ENCODE results near the gene BEND6.

The BEND6 gene

GRCh38 chr6:56954403-56955170 lies at the start of gene BEND6:
BEND6 (plus strand) TSS chr6:56955107; CDS start chr6:56981811, 26,704 bp downstream.
- no peak for DNase-seq (ENCODE audit: low read depth)

GRCh38 chr6:56905378-56905777 lies 49.5 kb upstream of the BEND6 start:
- no peak for DNase-seq (ENCODE audit: low read depth)

- DNase-seq (ENCODE audit: low read depth) = no peak
Measured at GRCh38 chr6:56906752-56907151, 48.2 kb upstream of the BEND6 start.

- DNase-seq (ENCODE audit: low read depth) = no peak
Measured at GRCh38 chr6:56909115-56909907, 45.6 kb upstream of the BEND6 start.

GRCh38 chr6:56911847-56912246 lies 43.1 kb upstream of the BEND6 start:
- DNase-seq (ENCODE audit: low read depth) = no peak

GRCh38 chr6:56913285-56914074 lies 41.4 kb upstream of the BEND6 start:
- DNase-seq (ENCODE audit: low read depth) = no peak

- DNase-seq (ENCODE audit: low read depth) = no peak
Measured at GRCh38 chr6:56914798-56915658, 39.9 kb upstream of the BEND6 start.

GRCh38 chr6:56915832-56916231 lies 39.1 kb upstream of the BEND6 start:
- DNase-seq (ENCODE audit: low read depth) = no peak

GRCh38 chr6:56916849-56917551 lies 37.9 kb upstream of the BEND6 start:
- no peak for DNase-seq (ENCODE audit: low read depth)

GRCh38 chr6:56922645-56923044 lies 32.3 kb upstream of the BEND6 start:
- DNase-seq (ENCODE audit: low read depth) = no peak

GRCh38 chr6:56923565-56923964 lies 31.3 kb upstream of the BEND6 start:
- DNase-seq (ENCODE audit: low read depth) = no peak

- no peak for DNase-seq (ENCODE audit: low read depth)
Measured at GRCh38 chr6:56927538-56928453, 27.1 kb upstream of the BEND6 start.

- no peak for DNase-seq (ENCODE audit: low read depth)
Measured at GRCh38 chr6:56930846-56931245, 24.1 kb upstream of the BEND6 start.

GRCh38 chr6:56932910-56933477 lies 21.9 kb upstream of the BEND6 start:
- no peak for DNase-seq (ENCODE audit: low read depth)

- no peak for DNase-seq (ENCODE audit: low read depth)
Measured at GRCh38 chr6:56933650-56934049, 21.3 kb upstream of the BEND6 start.

- no peak for DNase-seq (ENCODE audit: low read depth)
Measured at GRCh38 chr6:56934876-56935275, 20.0 kb upstream of the BEND6 start.

GRCh38 chr6:56936466-56936865 lies 18.4 kb upstream of the BEND6 start:
- DNase-seq (ENCODE audit: low read depth) = no peak

GRCh38 chr6:56938649-56939191 lies 16.2 kb upstream of the BEND6 start:
- no peak for DNase-seq (ENCODE audit: low read depth)

GRCh38 chr6:56940463-56940862 lies 14.4 kb upstream of the BEND6 start:
- no peak for DNase-seq (ENCODE audit: low read depth)
